ENCODE results near the gene GBF1.

DNA sequence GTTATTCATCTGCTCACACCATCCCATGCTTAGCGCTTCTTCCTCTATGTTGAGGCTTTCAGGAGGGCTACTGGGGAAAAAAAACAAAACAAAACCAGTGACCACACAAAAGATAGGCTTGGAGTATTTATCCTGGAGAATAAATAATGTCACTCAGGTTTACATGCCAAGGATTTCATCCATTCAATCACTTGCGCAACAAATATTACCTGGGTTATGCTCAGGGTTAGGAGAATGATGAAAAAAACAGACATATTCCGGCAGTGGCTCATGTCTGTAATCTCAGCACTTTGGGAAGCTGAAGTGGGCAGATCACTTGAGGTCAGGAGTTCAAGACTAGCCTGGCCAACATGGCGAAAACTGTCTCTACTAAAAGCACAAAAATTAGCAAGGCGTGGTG lies 22.5 kb upstream of the GBF1 start:
- TF ChIP-seq HDAC2 (IDR thresholded peaks at IDR 0.05) (no peak), FOS (IDR thresholded peaks at IDR 0.05; ENCODE audit: borderline replicate concordance, extremely low read depth, insufficient read length) (no peak), EZH2 (IDR thresholded peaks at IDR 0.05; ENCODE audit: borderline replicate concordance, control insufficient read depth, low read depth, low read length) (no peak), MEF2A (IDR thresholded peaks at IDR 0.05; ENCODE audit: insufficient read depth, low read depth, low read length) (no peak)
- TF ChIP-seq, protein P1, sequence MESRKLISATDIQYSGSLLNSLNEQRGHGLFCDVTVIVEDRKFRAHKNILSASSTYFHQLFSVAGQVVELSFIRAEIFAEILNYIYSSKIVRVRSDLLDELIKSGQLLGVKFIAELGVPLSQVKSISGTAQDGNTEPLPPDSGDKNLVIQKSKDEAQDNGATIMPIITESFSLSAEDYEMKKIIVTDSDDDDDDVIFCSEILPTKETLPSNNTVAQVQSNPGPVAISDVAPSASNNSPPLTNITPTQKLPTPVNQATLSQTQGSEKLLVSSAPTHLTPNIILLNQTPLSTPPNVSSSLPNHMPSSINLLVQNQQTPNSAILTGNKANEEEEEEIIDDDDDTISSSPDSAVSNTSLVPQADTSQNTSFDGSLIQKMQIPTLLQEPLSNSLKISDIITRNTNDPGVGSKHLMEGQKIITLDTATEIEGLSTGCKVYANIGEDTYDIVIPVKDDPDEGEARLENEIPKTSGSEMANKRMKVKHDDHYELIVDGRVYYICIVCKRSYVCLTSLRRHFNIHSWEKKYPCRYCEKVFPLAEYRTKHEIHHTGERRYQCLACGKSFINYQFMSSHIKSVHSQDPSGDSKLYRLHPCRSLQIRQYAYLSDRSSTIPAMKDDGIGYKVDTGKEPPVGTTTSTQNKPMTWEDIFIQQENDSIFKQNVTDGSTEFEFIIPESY (IDR thresholded peaks at IDR 0.05), result no peak

Data from GM12878 (cell line).